OCI-LY1 (cell line): Measurements from ENCODE around the gene B3GNT9.

ENCODE experiments used
- H2AFZ ChIP-seq: fragments of 200-600 bp; sonication (generic), shearing (Covaris generic); 2 replicates; pipeline ENCODE4 v1.6.0; 2014; ENCODE audit warnings: antibody characterized with exemption, mild to moderate bottlenecking, low read length
- H3F3A ChIP-seq: fragments of 200-600 bp; sonication (generic), shearing (Covaris generic); 2 replicates; pipeline ENCODE4 v1.6.0; 2014; ENCODE audit warnings: mild to moderate bottlenecking, antibody characterized with exemption, low read length, moderate library complexity; ENCODE audit not compliant: insufficient read depth
- H3K27ac ChIP-seq: fragments of 200-600 bp; sonication (generic); 2 replicates; pipeline ENCODE4 v1.5.1; 2014; ENCODE audit warnings: low read length, mixed run types, mild to moderate bottlenecking, low read depth; ENCODE audit not compliant: poor library complexity, severe bottlenecking
- H3K27me3 ChIP-seq: fragments of 200-600 bp; sonication (generic); 2 replicates; pipeline ENCODE4 v1.6.0; 2014; ENCODE audit warnings: antibody characterized with exemption, mild to moderate bottlenecking, low read length, moderate library complexity; ENCODE audit not compliant: insufficient read depth
- H3K36me3 ChIP-seq: fragments of 200-600 bp; sonication (generic); 2 replicates; pipeline ENCODE4 v1.6.1; 2014; ENCODE audit warnings: mild to moderate bottlenecking, antibody characterized with exemption, low read length, moderate library complexity, mixed read lengths; ENCODE audit not compliant: insufficient read depth
- H3K4me1 ChIP-seq: fragments of 200-600 bp; sonication (generic); 2 replicates; pipeline ENCODE4 v1.5.1; 2014; ENCODE audit warnings: mild to moderate bottlenecking, low read length, moderate library complexity; ENCODE audit not compliant: insufficient read depth, severe bottlenecking
- H3K4me2 ChIP-seq: fragments of 200-600 bp; sonication (generic), shearing (Covaris generic); 2 replicates; pipeline ENCODE4 v1.6.1; 2014; ENCODE audit warnings: low read length
- H3K4me3 ChIP-seq: fragments of 200-600 bp; sonication (generic); 2 replicates; pipeline ENCODE4 v1.5.1; 2014; ENCODE audit warnings: low read length, low read depth, mild to moderate bottlenecking, mixed read lengths; ENCODE audit not compliant: poor library complexity, severe bottlenecking
- H3K79me2 ChIP-seq: fragments of 200-600 bp; shearing (Covaris generic); 2 replicates; pipeline ENCODE4 v1.6.1; 2016; ENCODE audit warnings: mixed run types, low read length, mixed read lengths; ENCODE audit not compliant: insufficient read depth
- H3K9ac ChIP-seq: fragments of 200-600 bp; sonication (generic), shearing (Covaris generic); 2 replicates; pipeline ENCODE4 v1.6.1; 2014; ENCODE audit warnings: mild to moderate bottlenecking, low read length, mixed read lengths
- H3K9me2 ChIP-seq: fragments of 200-600 bp; sonication (generic), shearing (Covaris generic); 2 replicates; pipeline ENCODE4 v1.6.1; 2014; ENCODE audit warnings: low read depth, mild to moderate bottlenecking, low read length, mixed read lengths
- H3K9me3 ChIP-seq: fragments of 200-600 bp; shearing (Covaris generic); 2 replicates; pipeline ENCODE4 v1.6.1; 2014; ENCODE audit warnings: low read length, mixed read lengths
- H4K20me1 ChIP-seq: fragments of 200-600 bp; sonication (generic), shearing (Covaris generic); 2 replicates; pipeline ENCODE4 v1.6.0; 2016; ENCODE audit warnings: mild to moderate bottlenecking, low read length; ENCODE audit not compliant: insufficient read depth
- CTCF ChIP-seq: fragments of 200-600 bp; sonication (generic), shearing (Covaris generic); IDR thresholded peaks from 2 replicates; pipeline ENCODE4 v1.5.1; 2017; ENCODE audit warnings: mild to moderate bottlenecking, antibody characterized with exemption, low read length, moderate library complexity, mixed read lengths
- EZH2 ChIP-seq: fragments of 200-600 bp; sonication (generic), shearing (Covaris generic); IDR thresholded peaks from 2 replicates; pipeline ENCODE4 v1.8.0; 2017; ENCODE audit warnings: borderline replicate concordance, mixed run types, mild to moderate bottlenecking, antibody characterized with exemption, low read length, moderate library complexity, mixed read lengths

B3GNT9 gene

GRCh38 chr16:67137605-67138004 is 13.2 kb downstream of the B3GNT9 start:
- Histone ChIP-seq H3K9me3 (no peaks in the 10 kb centered on the region), H2AFZ (no peak overlapping the region)

GRCh38 chr16:67129422-67129821 is 21.4 kb downstream of the B3GNT9 start:
- Histone ChIP-seq H3K27me3 (no peaks in the 10 kb centered on the region), H3K79me2 (no peaks in the 10 kb centered on the region), H3K36me3 (peaks cover 63% of the 10 kb centered on the region), H3F3A (no peaks in the 10 kb centered on the region), H3K4me2 (no peak overlapping the region), H3K4me3 (no peak overlapping the region), H3K9me3 (no peaks in the 10 kb centered on the region), H3K4me1 (no peaks in the 10 kb centered on the region), H4K20me1 (no peaks in the 10 kb centered on the region), H3K9ac (no peak overlapping the region), H3K27ac (no peak overlapping the region), H2AFZ (no peak overlapping the region), H3K9me2 (no peaks in the 10 kb centered on the region)
- TF ChIP-seq EZH2 (no peak), CTCF (no peak)

More at GRCh38 chr16:67137605-67138004, 13.2 kb downstream of the B3GNT9 start:
- H3K4me2 ChIP-seq = no peak overlapping the region
- H3K79me2 ChIP-seq = no peaks in the 10 kb centered on the region
- TF ChIP-seq EZH2 (no peak), CTCF (no peak)
- H3K9me2 ChIP-seq = no peaks in the 10 kb centered on the region
- H3K4me3 ChIP-seq = no peak overlapping the region
- no peak overlapping the region for H3K27ac ChIP-seq
- no peaks in the 10 kb centered on the region for H3K4me1 ChIP-seq
- H3K9ac ChIP-seq = no peak overlapping the region
- no peaks in the 10 kb centered on the region for H3K27me3 ChIP-seq
- no peaks in the 10 kb centered on the region for H4K20me1 ChIP-seq
- peaks cover 82% of the 10 kb centered on the region for H3K36me3 ChIP-seq
- H3F3A ChIP-seq = no peaks in the 10 kb centered on the region

DNA sequence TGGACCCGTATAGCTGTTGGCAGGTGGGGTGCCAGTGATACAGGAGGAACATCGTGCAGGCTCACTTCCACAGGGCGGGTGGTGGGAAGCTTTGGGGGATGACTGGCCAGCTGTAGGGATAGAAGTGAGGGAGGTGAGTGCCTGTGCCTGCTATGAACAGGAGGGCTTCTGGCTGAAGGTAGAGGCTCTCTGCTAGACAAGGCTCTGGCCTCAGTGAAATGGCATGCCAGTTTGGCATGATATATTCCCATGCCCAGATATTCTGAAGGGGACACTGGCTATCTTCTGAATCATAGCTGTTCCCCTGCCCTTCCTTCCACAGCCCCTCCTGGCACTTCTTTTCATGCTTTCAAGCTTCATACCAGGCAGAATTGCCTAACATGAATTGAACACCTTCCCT is 21.9 kb downstream of the B3GNT9 start:
- H3K27ac ChIP-seq = no peak overlapping the region
- no peak overlapping the region for H3K4me3 ChIP-seq
- H3F3A ChIP-seq = no peaks in the 10 kb centered on the region
- no peaks in the 10 kb centered on the region for H3K4me1 ChIP-seq
- H2AFZ ChIP-seq = no peak overlapping the region
- no peaks in the 10 kb centered on the region for H3K9me3 ChIP-seq
- no peak for TF ChIP-seq EZH2
- no peak for TF ChIP-seq CTCF
- no peaks in the 10 kb centered on the region for H3K27me3 ChIP-seq
- H3K9me2 ChIP-seq = no peaks in the 10 kb centered on the region
- no peak overlapping the region for H3K4me2 ChIP-seq
- no peaks in the 10 kb centered on the region for H3K79me2 ChIP-seq
- no peak overlapping the region for H3K9ac ChIP-seq
- H3K36me3 ChIP-seq = peaks cover 62% of the 10 kb centered on the region
- no peaks in the 10 kb centered on the region for H4K20me1 ChIP-seq
